ENCODE data around the gene HOXB1.
"Not testable (repeated sequence)": the region's sequence is repeated elsewhere in the genome, so short reads cannot be mapped to it uniquely, and the experiment has no call there.

DNA sequence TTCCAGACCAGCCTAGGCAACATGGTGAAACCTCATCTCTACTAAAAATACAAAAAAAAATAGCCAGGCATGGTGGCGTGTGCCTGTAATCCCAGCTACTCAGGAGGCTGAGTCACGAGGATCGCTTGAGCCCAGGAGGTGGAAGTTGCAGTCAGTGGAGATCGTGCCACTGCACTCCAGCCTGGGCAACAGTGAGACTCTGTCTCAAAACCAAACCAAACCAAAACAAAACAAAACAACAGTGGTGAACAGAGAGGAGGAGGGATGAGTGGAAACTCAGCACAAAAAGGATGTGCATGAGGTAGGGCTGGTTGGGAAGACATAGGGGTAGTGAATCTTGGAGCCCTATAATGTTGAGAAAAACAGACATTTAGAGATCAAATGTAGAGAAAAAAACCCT is 48.5 kb downstream of the HOXB1 start:
- TF ChIP-seq POLR2A (IDR thresholded peaks at IDR 0.05): not testable (repeated sequence)
- TF ChIP-seq, protein P1, sequence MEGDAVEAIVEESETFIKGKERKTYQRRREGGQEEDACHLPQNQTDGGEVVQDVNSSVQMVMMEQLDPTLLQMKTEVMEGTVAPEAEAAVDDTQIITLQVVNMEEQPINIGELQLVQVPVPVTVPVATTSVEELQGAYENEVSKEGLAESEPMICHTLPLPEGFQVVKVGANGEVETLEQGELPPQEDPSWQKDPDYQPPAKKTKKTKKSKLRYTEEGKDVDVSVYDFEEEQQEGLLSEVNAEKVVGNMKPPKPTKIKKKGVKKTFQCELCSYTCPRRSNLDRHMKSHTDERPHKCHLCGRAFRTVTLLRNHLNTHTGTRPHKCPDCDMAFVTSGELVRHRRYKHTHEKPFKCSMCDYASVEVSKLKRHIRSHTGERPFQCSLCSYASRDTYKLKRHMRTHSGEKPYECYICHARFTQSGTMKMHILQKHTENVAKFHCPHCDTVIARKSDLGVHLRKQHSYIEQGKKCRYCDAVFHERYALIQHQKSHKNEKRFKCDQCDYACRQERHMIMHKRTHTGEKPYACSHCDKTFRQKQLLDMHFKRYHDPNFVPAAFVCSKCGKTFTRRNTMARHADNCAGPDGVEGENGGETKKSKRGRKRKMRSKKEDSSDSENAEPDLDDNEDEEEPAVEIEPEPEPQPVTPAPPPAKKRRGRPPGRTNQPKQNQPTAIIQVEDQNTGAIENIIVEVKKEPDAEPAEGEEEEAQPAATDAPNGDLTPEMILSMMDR (IDR thresholded peaks at IDR 0.05): not testable (repeated sequence)
